ENCODE data around the gene PVALB.
"Not testable (repeated sequence)": the region's sequence is repeated elsewhere in the genome, so short reads cannot be mapped to it uniquely, and the experiment has no call there.

The PVALB gene

DNA sequence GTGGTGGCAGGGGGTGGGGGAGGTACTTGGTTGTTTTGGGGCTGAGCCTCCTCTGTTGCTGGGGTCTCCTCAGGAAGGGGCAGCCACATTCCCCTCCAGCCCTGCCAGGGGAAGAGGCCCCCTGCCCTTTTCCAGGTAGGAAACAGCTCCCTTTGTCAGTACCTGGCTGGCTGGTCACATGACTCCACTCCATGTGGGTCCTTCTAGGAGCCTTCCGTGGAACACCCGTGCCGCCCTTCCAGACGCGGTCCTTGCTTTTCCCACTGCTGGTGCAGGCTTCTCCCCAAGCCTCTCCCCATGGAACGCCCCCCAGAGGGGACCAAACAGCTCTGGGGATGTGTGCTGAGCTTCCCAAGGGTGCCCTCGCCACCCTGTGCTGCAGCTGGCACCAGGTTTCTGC lies 60.8 kb downstream of the PVALB start:
- no peak for DNase-seq

DNA sequence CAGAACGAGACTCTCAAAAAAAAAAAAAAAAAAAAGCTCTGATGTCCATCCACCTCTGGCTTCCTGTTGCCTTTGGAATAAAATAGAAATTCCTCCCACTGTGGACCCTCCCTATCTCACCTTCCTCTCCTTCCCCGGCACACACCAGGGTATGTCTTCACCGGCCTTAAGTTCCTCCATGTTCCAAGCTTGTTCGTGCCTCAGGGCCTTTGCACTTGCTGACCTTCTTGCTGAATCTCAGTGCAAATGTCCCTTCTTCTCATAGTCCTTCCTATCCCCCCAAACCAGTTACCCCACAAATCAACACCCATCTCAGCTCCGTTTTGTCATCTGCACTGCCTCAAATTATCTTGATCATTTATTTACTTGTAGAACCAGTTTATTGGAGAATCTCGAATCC lies 61.5 kb downstream of the PVALB start:
- DNase-seq: no peak

DNA sequence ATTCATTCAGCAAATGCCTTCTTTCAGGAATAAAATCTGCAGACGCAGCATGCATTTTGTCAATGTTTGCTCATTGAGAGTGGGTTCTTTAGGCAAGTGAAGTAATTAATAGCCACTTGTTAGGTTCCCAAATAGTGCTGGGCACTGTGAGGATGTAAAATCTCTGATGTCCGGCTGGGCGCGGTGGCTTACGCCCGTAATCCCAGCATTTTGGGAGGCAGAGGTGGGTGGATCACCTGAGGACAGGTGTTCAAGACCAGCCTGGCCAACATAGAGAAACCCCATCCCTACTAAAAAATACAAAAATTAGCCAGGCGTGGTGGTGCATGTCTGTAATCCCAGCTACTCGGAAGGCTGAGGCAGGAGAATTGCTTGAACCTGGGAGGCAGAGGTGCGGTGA lies 62.0 kb downstream of the PVALB start:
- not testable (repeated sequence) for DNase-seq

- DNase-seq: no peak
Measured at GRCh38 chr22:36753916-36754315, 62.9 kb downstream of the PVALB start.

- no peak for DNase-seq
Measured at GRCh38 chr22:36753120-36753802, 63.6 kb downstream of the PVALB start.
